ENCODE measurements around the gene MGA.

DNA sequence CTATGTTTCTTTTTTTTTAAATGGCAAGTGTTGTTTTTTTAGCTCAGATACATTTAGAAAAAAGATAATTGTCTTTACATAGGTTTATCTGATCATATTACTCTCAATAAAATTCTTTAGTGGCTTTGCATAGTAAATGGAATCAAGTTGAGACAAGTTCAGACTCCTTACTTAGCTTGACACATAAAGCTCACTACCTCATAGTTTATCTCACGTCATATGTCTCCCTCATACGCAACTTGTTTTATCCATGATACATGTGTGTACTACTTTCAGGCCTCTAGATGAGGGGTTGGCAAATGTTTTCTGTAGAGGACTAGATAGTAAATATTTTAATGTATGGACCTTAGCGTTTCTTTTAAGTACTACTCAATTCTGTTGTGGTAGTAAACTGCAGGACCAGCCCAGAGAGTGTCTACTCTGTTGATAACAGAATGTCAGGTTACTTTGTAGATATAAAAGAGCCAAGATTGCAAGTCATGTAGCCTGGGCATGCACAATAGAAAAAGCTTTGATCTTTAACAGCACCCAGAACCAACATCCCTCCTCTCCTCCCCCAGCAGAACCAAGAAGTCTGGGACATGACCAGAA lies 28.2 kb upstream of the MGA start:
- TF ChIP-seq KAT7 (CRISPR knock-in tag; IDR thresholded peaks at IDR 0.05; ENCODE audit: borderline replicate concordance), result no peak
- no peak for TF ChIP-seq TEAD4 (CRISPR knock-in tag; IDR thresholded peaks at IDR 0.05)
- TF ChIP-seq, protein P1, sequence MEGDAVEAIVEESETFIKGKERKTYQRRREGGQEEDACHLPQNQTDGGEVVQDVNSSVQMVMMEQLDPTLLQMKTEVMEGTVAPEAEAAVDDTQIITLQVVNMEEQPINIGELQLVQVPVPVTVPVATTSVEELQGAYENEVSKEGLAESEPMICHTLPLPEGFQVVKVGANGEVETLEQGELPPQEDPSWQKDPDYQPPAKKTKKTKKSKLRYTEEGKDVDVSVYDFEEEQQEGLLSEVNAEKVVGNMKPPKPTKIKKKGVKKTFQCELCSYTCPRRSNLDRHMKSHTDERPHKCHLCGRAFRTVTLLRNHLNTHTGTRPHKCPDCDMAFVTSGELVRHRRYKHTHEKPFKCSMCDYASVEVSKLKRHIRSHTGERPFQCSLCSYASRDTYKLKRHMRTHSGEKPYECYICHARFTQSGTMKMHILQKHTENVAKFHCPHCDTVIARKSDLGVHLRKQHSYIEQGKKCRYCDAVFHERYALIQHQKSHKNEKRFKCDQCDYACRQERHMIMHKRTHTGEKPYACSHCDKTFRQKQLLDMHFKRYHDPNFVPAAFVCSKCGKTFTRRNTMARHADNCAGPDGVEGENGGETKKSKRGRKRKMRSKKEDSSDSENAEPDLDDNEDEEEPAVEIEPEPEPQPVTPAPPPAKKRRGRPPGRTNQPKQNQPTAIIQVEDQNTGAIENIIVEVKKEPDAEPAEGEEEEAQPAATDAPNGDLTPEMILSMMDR (IDR thresholded peaks at IDR 0.05), result no peak
- no peak for TF ChIP-seq EMX1 (CRISPR knock-in tag; IDR thresholded peaks at IDR 0.05)
- TF ChIP-seq, protein P2, sequence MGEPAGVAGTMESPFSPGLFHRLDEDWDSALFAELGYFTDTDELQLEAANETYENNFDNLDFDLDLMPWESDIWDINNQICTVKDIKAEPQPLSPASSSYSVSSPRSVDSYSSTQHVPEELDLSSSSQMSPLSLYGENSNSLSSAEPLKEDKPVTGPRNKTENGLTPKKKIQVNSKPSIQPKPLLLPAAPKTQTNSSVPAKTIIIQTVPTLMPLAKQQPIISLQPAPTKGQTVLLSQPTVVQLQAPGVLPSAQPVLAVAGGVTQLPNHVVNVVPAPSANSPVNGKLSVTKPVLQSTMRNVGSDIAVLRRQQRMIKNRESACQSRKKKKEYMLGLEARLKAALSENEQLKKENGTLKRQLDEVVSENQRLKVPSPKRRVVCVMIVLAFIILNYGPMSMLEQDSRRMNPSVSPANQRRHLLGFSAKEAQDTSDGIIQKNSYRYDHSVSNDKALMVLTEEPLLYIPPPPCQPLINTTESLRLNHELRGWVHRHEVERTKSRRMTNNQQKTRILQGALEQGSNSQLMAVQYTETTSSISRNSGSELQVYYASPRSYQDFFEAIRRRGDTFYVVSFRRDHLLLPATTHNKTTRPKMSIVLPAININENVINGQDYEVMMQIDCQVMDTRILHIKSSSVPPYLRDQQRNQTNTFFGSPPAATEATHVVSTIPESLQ (CRISPR knock-in tag; IDR thresholded peaks at IDR 0.05), result no peak

Measured in WTC11 (cell line).